ENCODE data around the gene CDH4.

GRCh38 chr20:61802721-61803311 is 550.8 kb downstream of the CDH4 start:
- TF ChIP-seq POLR2A (IDR thresholded peaks at IDR 0.05) (no peak), CTCF (IDR thresholded peaks at IDR 0.05) (no peak), POLR2AphosphoS5 (IDR thresholded peaks at IDR 0.05) (no peak)

All from upper lobe of left lung (tissue), 4 donors.